Common myeloid progenitor, CD34-positive (primary cell): ENCODE measurements around the gene CLRN3.
A peak's percentile ranks its signal among the peaks of the same experiment; 100 is the strongest.

Experiments used
- CTCF ChIA-PET: fragments of 350-600 bp; sonication (Branson Sonifier 250); formaldehyde crosslinking; loops from one replicate; lab custom pipeline; 2021; ENCODE audit warnings: antibody characterized with exemption; lab: Charles Lee
- POLR2A ChIA-PET: fragments of 350-600 bp; sonication (Branson Sonifier 250); formaldehyde crosslinking; loops from one replicate; lab custom pipeline; 2021; ENCODE audit warnings: antibody characterized with exemption; lab: Charles Lee
- DNase-seq, 3 donors: peaks; one replicate each; pipeline versions ENCODE4 v3.0.0 to v3.0.0-alpha.2; 2013
- H3K27ac ChIP-seq, 2 experiments: 1 replicate in 1 of 2; 2 replicates in 1 of 2; pipeline ENCODE4 v1.7.0; 2013; ENCODE audit warnings: inconsistent platforms in 2 of 2, low read length in 2 of 2, mild to moderate bottlenecking in 2 of 2, low read depth in 1 of 2, moderate library complexity in 1 of 2; ENCODE audit not compliant: severe bottlenecking in 2 of 2, insufficient read depth in 1 of 2, poor library complexity in 1 of 2
- H3K27me3 ChIP-seq, 5 experiments: replicated peaks in 2 of 5; 1 replicate in 3 of 5; 2 replicates in 2 of 5; pipeline versions ENCODE4 v1.6.1 to v1.7.0; 2013; ENCODE audit warnings: low read length in 4 of 5, mild to moderate bottlenecking in 2 of 5, moderate library complexity in 2 of 5, inconsistent platforms in 1 of 5; ENCODE audit not compliant: insufficient read depth in 5 of 5, control insufficient read depth in 4 of 5
- H3K36me3 ChIP-seq, 4 experiments: 1 replicate in 2 of 4; 2 replicates in 2 of 4; pipeline versions ENCODE4 v1.6.1 to v1.7.0; 2013; ENCODE audit warnings: low read length in 3 of 4, control low read depth in 1 of 4, mild to moderate bottlenecking in 1 of 4; ENCODE audit not compliant: control insufficient read depth in 4 of 4, insufficient read depth in 4 of 4
- H3K4me1 ChIP-seq, 4 experiments: 1 replicate in 3 of 4; 2 replicates in 1 of 4; pipeline versions ENCODE4 v1.6.1 to v1.7.1; 2013; ENCODE audit warnings: low read length in 3 of 4, mild to moderate bottlenecking in 3 of 4, control low read depth in 1 of 4, inconsistent platforms in 1 of 4, moderate library complexity in 1 of 4; ENCODE audit not compliant: control insufficient read depth in 4 of 4, insufficient read depth in 4 of 4; ENCODE audit errors: control extremely low read depth in 1 of 4
- H3K4me3 ChIP-seq, 7 experiments: 1 replicate in 4 of 7; 2 replicates in 3 of 7; pipeline versions ENCODE4 v1.5.1 to v1.7.0; 2013; ENCODE audit warnings: mild to moderate bottlenecking in 7 of 7, low read length in 6 of 7, moderate library complexity in 6 of 7, inconsistent platforms in 2 of 7, low read depth in 2 of 7, control low read depth in 1 of 7; ENCODE audit not compliant: insufficient read depth in 4 of 7, control insufficient read depth in 1 of 7; ENCODE audit errors: extremely low read depth in 1 of 7
- H3K9me3 ChIP-seq, 5 experiments: 1 replicate in 4 of 5; 2 replicates in 1 of 5; pipeline versions ENCODE4 v1.6.1 to v1.7.1; 2013; ENCODE audit warnings: low read length in 4 of 5, mild to moderate bottlenecking in 2 of 5, inconsistent platforms in 1 of 5, low read depth in 1 of 5, moderate library complexity in 1 of 5; ENCODE audit not compliant: control insufficient read depth in 4 of 5, insufficient read depth in 2 of 5; ENCODE audit errors: control extremely low read depth in 1 of 5
- WGBS: methylation state at CpG from one replicate; pipeline ENCODE4 v1.1.5; 2013; ENCODE audit not compliant: insufficient coverage; 5-methylcytosine and 5-hydroxymethylcytosine counted together

The CLRN3 gene

GRCh38 chr10:127854769-127855590 lies 37.8 kb downstream of the CLRN3 start:
- ChIA-PET CTCF (interaction anchor here (0.7 to 2.6 kb wide), 14 partner anchors 9 to 1920 kb away, joined by 3 to 29 read pairs (median 6); no protein-coding TSS in a partner anchor), POLR2A (no interaction called here)
- Histone ChIP-seq H3K36me3 (no peaks in the 10 kb centered on the region), H3K4me3 (no peak overlapping the region), H3K27me3 (peaks cover 0 to 4% (median 0%) of the 10 kb centered on the region in 5 experiments), H3K27ac (no peak overlapping the region), H3K9me3 (no peaks in the 10 kb centered on the region), H3K4me1 (peaks cover 0 to 4% (median 1%) of the 10 kb centered on the region in 4 experiments)
- WGBS, result 97% methylated on average over 12 of the region's 15 CpGs
- no peak for DNase-seq

- H3K4me3 ChIP-seq, result peak overlapping the region in 2 of 7 experiments; percentile 42 to 51
- peaks cover 0 to 4% (median 0%) of the 10 kb centered on the region in 5 experiments for H3K27me3 ChIP-seq
- CTCF ChIA-PET, result interaction anchor here (0.7 to 2.6 kb wide), 24 partner anchors 10 to 1919 kb away, joined by 3 to 29 read pairs (median 3); no protein-coding TSS in a partner anchor
- H3K9me3 ChIP-seq, result no peaks in the 10 kb centered on the region
- H3K36me3 ChIP-seq, result no peaks in the 10 kb centered on the region
- H3K27ac ChIP-seq, result no peak overlapping the region
- peak; percentile 49 to 73 (median 61) for DNase-seq
- peaks cover 0 to 4% (median 1%) of the 10 kb centered on the region in 4 experiments for H3K4me1 ChIP-seq
- WGBS, result 39% methylated on average over 16 of the region's 19 CpGs
- POLR2A ChIA-PET, result no interaction called here
Measured at GRCh38 chr10:127853868-127854768, 38.6 kb downstream of the CLRN3 start.

GRCh38 chr10:127852456-127852855 lies 40.3 kb downstream of the CLRN3 start:
- ChIA-PET POLR2A (no interaction called here), CTCF (interaction anchor here (0.9 to 2.6 kb wide), 5 partner anchors 12 to 137 kb away, joined by 3 to 29 read pairs (median 3); no protein-coding TSS in a partner anchor)
- Histone ChIP-seq H3K27ac (no peak overlapping the region), H3K9me3 (no peaks in the 10 kb centered on the region), H3K4me3 (no peak overlapping the region), H3K27me3 (peaks cover 0 to 4% (median 0%) of the 10 kb centered on the region in 5 experiments), H3K4me1 (peaks cover 0 to 4% (median 1%) of the 10 kb centered on the region in 4 experiments), H3K36me3 (no peaks in the 10 kb centered on the region)
- no peak for DNase-seq
- WGBS, result 93% methylated on average over 7 of the region's 7 CpGs

- Histone ChIP-seq H3K4me1 (peaks cover 0 to 4% (median 1%) of the 10 kb centered on the region in 4 experiments), H3K27me3 (peaks cover 0 to 4% (median 0%) of the 10 kb centered on the region in 5 experiments), H3K4me3 (no peak overlapping the region), H3K36me3 (no peaks in the 10 kb centered on the region), H3K9me3 (no peaks in the 10 kb centered on the region), H3K27ac (no peak overlapping the region)
- 94% methylated on average over 13 of the region's 14 CpGs for WGBS
- ChIA-PET CTCF (interaction anchor here (0.9 to 1.6 kb wide), 4 partner anchors 11 to 137 kb away, joined by 3 to 5 read pairs (median 3); no protein-coding TSS in a partner anchor), POLR2A (no interaction called here)
- no peak for DNase-seq
Measured at GRCh38 chr10:127851661-127852194, 41.0 kb downstream of the CLRN3 start.

DNA sequence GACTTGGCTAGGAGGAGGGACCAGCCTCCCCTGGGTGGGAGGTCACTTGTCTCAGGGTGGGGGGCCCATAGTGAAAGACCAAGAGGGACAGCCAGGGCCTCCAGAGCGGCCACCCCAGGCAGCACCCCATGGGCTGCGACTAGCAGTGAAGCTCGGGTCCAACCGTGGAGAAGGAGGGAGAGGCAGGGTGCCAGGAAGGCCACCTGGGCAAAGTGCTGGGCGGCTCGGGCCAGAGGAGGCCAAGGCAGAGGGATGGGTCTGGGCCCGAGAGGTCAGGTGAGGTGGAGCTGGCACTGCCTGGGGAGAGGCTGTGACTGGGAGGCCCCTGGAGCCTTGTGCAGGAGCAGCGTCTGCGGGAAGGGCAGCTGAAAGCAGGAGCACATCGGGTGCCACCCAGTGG lies 41.8 kb downstream of the CLRN3 start:
- POLR2A ChIA-PET, result no interaction called here

GRCh38 chr10:127849921-127850320 lies 42.8 kb downstream of the CLRN3 start:
- WGBS, result 76% methylated on average over 8 of the region's 8 CpGs
- H3K36me3 ChIP-seq, result no peaks in the 10 kb centered on the region
- peaks cover 0 to 4% (median 1%) of the 10 kb centered on the region in 4 experiments for H3K4me1 ChIP-seq
- DNase-seq, result no peak
- H3K27me3 ChIP-seq, result peaks cover 0 to 7% (median 5%) of the 10 kb centered on the region in 5 experiments
- H3K4me3 ChIP-seq, result no peak overlapping the region
- no peak overlapping the region for H3K27ac ChIP-seq
- H3K9me3 ChIP-seq, result no peaks in the 10 kb centered on the region
- POLR2A ChIA-PET, result no interaction called here
- CTCF ChIA-PET, result interaction anchor here (0.6 to 1.8 kb wide), 6 partner anchors 12 to 134 kb away, joined by 3 to 7 read pairs (median 3); no protein-coding TSS in a partner anchor

More for the DNA sequence above, 41.8 kb downstream of the CLRN3 start:
- peaks cover 0 to 7% (median 0%) of the 10 kb centered on the region in 5 experiments for H3K27me3 ChIP-seq
- no peak overlapping the region for H3K27ac ChIP-seq
- H3K9me3 ChIP-seq, result no peaks in the 10 kb centered on the region
- H3K36me3 ChIP-seq, result no peaks in the 10 kb centered on the region
- 89% methylated on average over 7 of the region's 10 CpGs for WGBS
- H3K4me1 ChIP-seq, result peaks cover 0 to 4% (median 1%) of the 10 kb centered on the region in 4 experiments
- H3K4me3 ChIP-seq, result no peak overlapping the region
- CTCF ChIA-PET, result interaction anchor here (0.7 to 1.8 kb wide), 6 partner anchors 10 to 136 kb away, joined by 3 to 7 read pairs (median 3); no protein-coding TSS in a partner anchor
- no peak for DNase-seq
